ENCODE measurements around the gene HMGCR. TPM values are rescaled to one million over a fixed set of nuclear protein-coding genes. Genes with fewer than 3 reads are reported as not detected.
"Not testable (repeated sequence)": the region's sequence is repeated elsewhere in the genome, so short reads cannot be mapped to it uniquely, and the experiment has no call there.

HMGCR gene
- 207 and 208 TPM in 2 replicates for total RNA-seq
- polyA plus RNA-seq, result 70.2 and 76.1 TPM in 2 replicates

DNA sequence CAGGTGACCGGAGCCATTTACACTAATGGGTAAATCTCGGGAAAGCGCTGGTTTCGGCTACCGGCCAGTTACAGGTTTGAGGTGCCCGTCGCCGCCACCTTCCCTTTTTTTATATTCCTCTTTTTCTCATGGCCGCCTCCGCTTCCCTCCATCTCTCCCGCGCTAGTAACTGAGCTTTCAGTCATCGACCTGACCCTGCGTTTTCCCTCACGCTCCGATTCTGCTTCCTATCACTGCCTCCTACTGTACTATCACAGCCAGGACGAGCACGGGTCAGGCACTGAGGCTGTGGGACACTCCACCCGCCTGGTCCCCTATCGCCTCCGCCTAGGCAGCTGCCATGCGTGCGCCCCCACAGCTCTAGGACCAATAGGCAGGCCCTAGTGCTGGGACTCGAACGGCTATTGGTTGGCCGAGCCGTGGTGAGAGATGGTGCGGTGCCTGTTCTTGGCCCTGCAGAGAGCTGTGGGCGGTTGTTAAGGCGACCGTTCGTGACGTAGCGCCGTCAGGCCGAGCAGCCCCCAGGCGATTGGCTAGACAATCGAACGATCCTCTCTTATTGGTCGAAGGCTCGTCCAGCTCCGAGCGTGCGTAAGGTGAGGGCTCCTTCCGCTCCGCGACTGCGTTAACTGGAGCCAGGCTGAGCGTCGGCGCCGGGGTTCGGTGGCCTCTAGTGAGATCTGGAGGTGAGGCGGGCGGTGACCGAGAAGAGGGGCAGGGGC, at the start of gene HMGCR:
Gene HMGCR, plus strand, starts transcription at position 606 of the 722 bp plus-strand sequence. CDS start 5,386 bp downstream, outside the sequence.
- under 1% methylated on average over 55 of the region's 56 CpGs for WGBS (ENCODE audit: low lambda C conversion rate, missing lambda C conversion rate)
- Histone ChIP-seq H3K4me2 (peak within 1 kb of the TSS; percentile 86), H2AFZ (peak within 1 kb of the TSS; percentile 76), H3K9me2 (replicated peaks; ENCODE audit: insufficient read depth) (no peaks in the 10 kb centered on the region), H3K4me3 (peak within 1 kb of the TSS; percentile 61), H4K20me1 (ENCODE audit: insufficient read depth, poor library complexity, severe bottlenecking) (peaks cover 40% of the 10 kb centered on the region), H3K4me1 (ENCODE audit: insufficient read depth) (peaks cover 32% of the 10 kb centered on the region), H3K36me3 (replicated peaks; ENCODE audit: insufficient read depth, low read depth) (no peaks in the 10 kb centered on the region), H3K27ac (peak within 1 kb of the TSS; percentile 95), H3K9me3 (ENCODE audit: low read depth) (no peaks in the 10 kb centered on the region), H3K79me2 (peaks cover 43% of the 10 kb centered on the region), H3K27me3 (no peaks in the 10 kb centered on the region)
- TF ChIP-seq EZH2 (IDR thresholded peaks at IDR 0.05; ENCODE audit: borderline replicate concordance) (no peak), EZH2phosphoT487 (IDR thresholded peaks at IDR 0.05; ENCODE audit: low read depth, severe bottlenecking, unreplicated experiment) (no peak)
- TF ChIP-seq, protein P1, sequence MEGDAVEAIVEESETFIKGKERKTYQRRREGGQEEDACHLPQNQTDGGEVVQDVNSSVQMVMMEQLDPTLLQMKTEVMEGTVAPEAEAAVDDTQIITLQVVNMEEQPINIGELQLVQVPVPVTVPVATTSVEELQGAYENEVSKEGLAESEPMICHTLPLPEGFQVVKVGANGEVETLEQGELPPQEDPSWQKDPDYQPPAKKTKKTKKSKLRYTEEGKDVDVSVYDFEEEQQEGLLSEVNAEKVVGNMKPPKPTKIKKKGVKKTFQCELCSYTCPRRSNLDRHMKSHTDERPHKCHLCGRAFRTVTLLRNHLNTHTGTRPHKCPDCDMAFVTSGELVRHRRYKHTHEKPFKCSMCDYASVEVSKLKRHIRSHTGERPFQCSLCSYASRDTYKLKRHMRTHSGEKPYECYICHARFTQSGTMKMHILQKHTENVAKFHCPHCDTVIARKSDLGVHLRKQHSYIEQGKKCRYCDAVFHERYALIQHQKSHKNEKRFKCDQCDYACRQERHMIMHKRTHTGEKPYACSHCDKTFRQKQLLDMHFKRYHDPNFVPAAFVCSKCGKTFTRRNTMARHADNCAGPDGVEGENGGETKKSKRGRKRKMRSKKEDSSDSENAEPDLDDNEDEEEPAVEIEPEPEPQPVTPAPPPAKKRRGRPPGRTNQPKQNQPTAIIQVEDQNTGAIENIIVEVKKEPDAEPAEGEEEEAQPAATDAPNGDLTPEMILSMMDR (IDR thresholded peaks at IDR 0.05; ENCODE audit: poor library complexity), result peak; percentile 34
- DNase-seq (ENCODE audit: low spot score), result peak; percentile 99

DNA sequence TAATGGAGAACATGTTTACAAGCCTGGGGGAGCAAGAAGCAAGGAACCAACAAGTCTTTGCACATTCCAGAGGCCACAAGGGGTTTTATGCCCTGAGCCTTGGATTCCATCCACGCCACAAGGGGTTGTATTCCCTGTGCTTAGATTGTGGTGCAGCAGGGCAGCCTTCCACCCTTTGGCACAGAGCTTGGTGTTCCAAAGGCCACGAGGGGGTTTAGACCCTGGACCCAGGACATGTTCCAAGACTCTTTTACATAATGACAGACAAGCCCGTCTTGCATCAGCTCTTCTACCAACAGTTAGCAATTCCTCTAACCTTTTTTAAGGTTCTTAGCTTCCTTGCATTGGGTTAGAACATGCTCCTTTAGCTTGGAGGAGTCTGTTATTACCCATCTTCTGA, 45.2 kb upstream of the HMGCR start:
- H3K4me1 ChIP-seq (ENCODE audit: insufficient read depth); H3K79me2 ChIP-seq; H3K27ac ChIP-seq; H2AFZ ChIP-seq; H3K9me3 ChIP-seq (ENCODE audit: low read depth); H3K9me2 ChIP-seq (replicated peaks; ENCODE audit: insufficient read depth); DNase-seq (ENCODE audit: low spot score); H3K27me3 ChIP-seq; H3K4me3 ChIP-seq; H3K4me2 ChIP-seq; H4K20me1 ChIP-seq (ENCODE audit: insufficient read depth, poor library complexity, severe bottlenecking); H3K36me3 ChIP-seq (replicated peaks; ENCODE audit: insufficient read depth, low read depth): not testable (repeated sequence)
- WGBS (ENCODE audit: low lambda C conversion rate, missing lambda C conversion rate), result 82% methylated on average over 3 of the region's 3 CpGs

DNA sequence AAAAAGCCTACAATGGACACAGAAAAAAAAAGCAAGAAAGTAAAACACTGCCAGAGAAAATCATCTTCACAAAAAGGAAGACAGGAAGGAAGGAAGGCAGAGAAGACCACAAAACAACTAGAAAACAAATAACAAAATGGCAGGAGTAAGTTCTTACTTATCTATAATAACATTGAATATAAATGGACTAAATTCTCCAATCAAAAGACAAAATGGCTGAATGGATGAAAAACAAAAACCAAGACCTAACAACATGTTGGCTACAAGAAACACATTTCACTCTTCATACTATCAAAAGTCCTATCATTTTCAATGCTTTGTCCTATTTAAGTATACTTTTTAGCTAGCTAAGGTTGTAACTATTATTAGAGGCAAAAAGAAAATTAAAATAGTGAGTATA, 36.9 kb upstream of the HMGCR start:
- H3K36me3 ChIP-seq (replicated peaks; ENCODE audit: insufficient read depth, low read depth), result no peaks in the 10 kb centered on the region
- H3K9me3 ChIP-seq (ENCODE audit: low read depth), result no peaks in the 10 kb centered on the region
- H2AFZ ChIP-seq, result no peak overlapping the region
- DNase-seq (ENCODE audit: low spot score), result no peak
- H3K27ac ChIP-seq, result no peak overlapping the region
- no peaks in the 10 kb centered on the region for H3K79me2 ChIP-seq
- no peaks in the 10 kb centered on the region for H3K27me3 ChIP-seq
- no peaks in the 10 kb centered on the region for H3K9me2 ChIP-seq (replicated peaks; ENCODE audit: insufficient read depth)
- H4K20me1 ChIP-seq (ENCODE audit: insufficient read depth, poor library complexity, severe bottlenecking), result no peaks in the 10 kb centered on the region
- TF ChIP-seq EZH2 (IDR thresholded peaks at IDR 0.05; ENCODE audit: borderline replicate concordance), result no peak
- TF ChIP-seq, protein P1 (IDR thresholded peaks at IDR 0.05; ENCODE audit: poor library complexity), result no peak
- no peak for TF ChIP-seq EZH2phosphoT487 (IDR thresholded peaks at IDR 0.05; ENCODE audit: low read depth, severe bottlenecking, unreplicated experiment)
- H3K4me1 ChIP-seq (ENCODE audit: insufficient read depth), result no peaks in the 10 kb centered on the region
- no peak overlapping the region for H3K4me2 ChIP-seq
- H3K4me3 ChIP-seq, result no peak overlapping the region

DNA sequence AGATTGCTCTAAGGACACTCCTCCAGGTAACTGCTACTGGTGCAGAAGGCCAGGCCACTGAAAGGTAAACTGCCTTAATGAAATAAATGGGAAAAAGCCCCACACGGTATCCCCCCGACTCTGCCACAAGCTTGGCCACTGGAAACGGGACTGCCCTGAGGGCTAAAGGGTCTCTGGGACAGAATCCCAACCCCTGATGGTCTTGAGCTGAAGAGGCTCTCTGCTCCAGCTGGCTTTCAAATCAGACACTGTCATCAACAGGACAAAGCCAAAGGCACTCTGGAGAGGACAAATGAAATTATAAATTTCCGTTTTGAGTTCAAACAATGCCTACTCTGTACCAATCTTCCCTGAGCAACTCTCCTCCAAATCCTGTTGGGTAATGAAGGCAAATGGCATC, 33.6 kb upstream of the HMGCR start:
- H3K27me3 ChIP-seq, result no peaks in the 10 kb centered on the region
- TF ChIP-seq, protein P1 (IDR thresholded peaks at IDR 0.05; ENCODE audit: poor library complexity), result no peak
- TF ChIP-seq EZH2 (IDR thresholded peaks at IDR 0.05; ENCODE audit: borderline replicate concordance) (no peak), EZH2phosphoT487 (IDR thresholded peaks at IDR 0.05; ENCODE audit: low read depth, severe bottlenecking, unreplicated experiment) (no peak)
- no peaks in the 10 kb centered on the region for H3K36me3 ChIP-seq (replicated peaks; ENCODE audit: insufficient read depth, low read depth)
- no peak overlapping the region for H2AFZ ChIP-seq
- no peak overlapping the region for H3K27ac ChIP-seq
- WGBS (ENCODE audit: low lambda C conversion rate, missing lambda C conversion rate), result 95% methylated on average over 4 of the region's 4 CpGs
- no peaks in the 10 kb centered on the region for H4K20me1 ChIP-seq (ENCODE audit: insufficient read depth, poor library complexity, severe bottlenecking)
- H3K9me2 ChIP-seq (replicated peaks; ENCODE audit: insufficient read depth), result no peaks in the 10 kb centered on the region
- H3K4me2 ChIP-seq, result no peak overlapping the region
- H3K4me1 ChIP-seq (ENCODE audit: insufficient read depth), result no peaks in the 10 kb centered on the region
- no peaks in the 10 kb centered on the region for H3K9me3 ChIP-seq (ENCODE audit: low read depth)
- no peak for DNase-seq (ENCODE audit: low spot score)
- no peak overlapping the region for H3K4me3 ChIP-seq
- H3K79me2 ChIP-seq, result no peaks in the 10 kb centered on the region

DNA sequence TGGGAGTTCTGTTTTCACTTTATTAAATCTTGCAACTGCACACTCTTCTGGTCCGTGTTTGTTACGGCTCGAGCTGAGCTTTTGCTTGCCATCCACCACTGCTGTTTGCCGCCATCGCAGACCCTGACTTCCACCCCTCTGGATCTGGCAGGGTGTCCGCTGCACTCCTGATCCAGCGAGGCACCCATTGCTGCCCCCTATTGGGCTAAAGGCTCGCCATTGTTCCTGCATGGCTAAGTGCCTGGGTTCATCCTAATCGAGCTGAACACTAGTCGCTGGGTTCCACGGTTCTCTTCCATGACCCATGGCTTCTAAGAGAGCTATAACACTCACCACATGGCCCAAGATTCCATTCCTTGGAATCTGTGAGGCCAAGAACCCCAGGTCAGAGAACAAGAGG, 32.5 kb upstream of the HMGCR start:
- DNase-seq (ENCODE audit: low spot score); H3K9me2 ChIP-seq (replicated peaks; ENCODE audit: insufficient read depth); H2AFZ ChIP-seq; H3K4me1 ChIP-seq (ENCODE audit: insufficient read depth); H3K79me2 ChIP-seq; H3K4me3 ChIP-seq; H3K27ac ChIP-seq; H3K4me2 ChIP-seq; H4K20me1 ChIP-seq (ENCODE audit: insufficient read depth, poor library complexity, severe bottlenecking); H3K9me3 ChIP-seq (ENCODE audit: low read depth); H3K27me3 ChIP-seq; H3K36me3 ChIP-seq (replicated peaks; ENCODE audit: insufficient read depth, low read depth): not testable (repeated sequence)
- WGBS (ENCODE audit: low lambda C conversion rate, missing lambda C conversion rate), result 90% methylated on average over 11 of the region's 11 CpGs
